CD4-positive, CD25-positive, alpha-beta regulatory T cell (primary cell): ENCODE measurements around the gene CD160. TPM values are rescaled to one million over a fixed set of nuclear protein-coding genes. Genes with fewer than 3 reads are reported as not detected.

Source experiments
- ATAC-seq, 2 donors: fragments of 150-1000 bp; cut with Tn5 transposase; one replicate each; pipeline ENCODE4 v1.10.0; 2021; ENCODE audit warnings: low read depth in 2 of 2, moderate number of reproducible peaks in 2 of 2, moderate library complexity in 1 of 2
- DNase-seq, 3 donors: peaks; one replicate each; pipeline versions ENCODE4 v3.0.0 to v3.0.0-alpha.2; 2012 to 2022; ENCODE audit warnings: mixed read lengths in 1 of 3
- H3K27ac ChIP-seq: one replicate; pipeline ENCODE4 v1.7.0; 2013; ENCODE audit warnings: mild to moderate bottlenecking, low read length; ENCODE audit not compliant: insufficient read depth, poor library complexity, severe bottlenecking
- H3K27me3 ChIP-seq: one replicate; pipeline ENCODE4 v1.7.0; 2013; ENCODE audit warnings: low read length; ENCODE audit not compliant: control insufficient read depth, insufficient read depth
- H3K36me3 ChIP-seq: one replicate; pipeline ENCODE4 v1.7.0; 2013; ENCODE audit warnings: mild to moderate bottlenecking, low read length, moderate library complexity; ENCODE audit not compliant: control insufficient read depth, insufficient read depth
- H3K4me1 ChIP-seq: 2 replicates; pipeline ENCODE4 v1.7.0; 2013; ENCODE audit warnings: mild to moderate bottlenecking, low read length; ENCODE audit not compliant: insufficient read depth, control insufficient read depth, poor library complexity, severe bottlenecking
- H3K4me3 ChIP-seq: one replicate; pipeline ENCODE4 v1.7.0; 2013; ENCODE audit warnings: low read depth, mild to moderate bottlenecking, low read length, moderate library complexity
- H3K9me3 ChIP-seq, 2 experiments: 1 replicate in 1 of 2; 2 replicates in 1 of 2; pipeline ENCODE4 v1.7.0; 2013; ENCODE audit warnings: low read length in 2 of 2, mild to moderate bottlenecking in 1 of 2, moderate library complexity in 1 of 2; ENCODE audit not compliant: control insufficient read depth in 2 of 2
- H3K27ac Mint-ChIP-seq, 3 donors: one replicate each; pipeline ENCODE4 v1.8.0; 2020 to 2022; ENCODE audit warnings: mild to moderate bottlenecking in 3 of 3, mixed read lengths in 3 of 3, moderate library complexity in 2 of 3
- H3K27me3 Mint-ChIP-seq: one replicate; pipeline ENCODE4 v1.8.0; 2022; ENCODE audit warnings: mild to moderate bottlenecking, mixed read lengths
- H3K36me3 Mint-ChIP-seq: one replicate; pipeline ENCODE4 v1.8.0; 2020; ENCODE audit warnings: mixed read lengths
- H3K4me1 Mint-ChIP-seq, 4 donors: one replicate each; pipeline ENCODE4 v1.8.0; 2020 to 2022; ENCODE audit warnings: mixed read lengths in 4 of 4, mild to moderate bottlenecking in 1 of 4
- H3K4me3 Mint-ChIP-seq, 4 donors: one replicate each; pipeline ENCODE4 v1.8.0; 2020 to 2022; ENCODE audit warnings: mild to moderate bottlenecking in 4 of 4, mixed read lengths in 4 of 4, moderate library complexity in 3 of 4
- H3K9me3 Mint-ChIP-seq, 7 donors: one replicate each; pipeline ENCODE4 v1.8.0; 2020 to 2022; ENCODE audit warnings: mixed read lengths in 7 of 7, mild to moderate bottlenecking in 3 of 7, moderate library complexity in 2 of 7
- polyA plus RNA-seq, 4 donors: library from polyadenylated mRNA; unstranded; fragments of 300-500 nt; fragmentation: Illumina TruSeq; gene quantifications; one replicate each; pipeline ENCODE4 v1.2.3, GENCODE V29; 2021
- total RNA-seq: library from RNA; stranded (reverse); gene quantifications from one replicate; pipeline ENCODE4 v1.2.3, GENCODE V29; 2022

CD160 gene
- total and polyA plus RNA-seq, 5 donors from 2014 or later, result 0.19 to 0.28 (median 0.21) TPM; not detected in 2

DNA sequence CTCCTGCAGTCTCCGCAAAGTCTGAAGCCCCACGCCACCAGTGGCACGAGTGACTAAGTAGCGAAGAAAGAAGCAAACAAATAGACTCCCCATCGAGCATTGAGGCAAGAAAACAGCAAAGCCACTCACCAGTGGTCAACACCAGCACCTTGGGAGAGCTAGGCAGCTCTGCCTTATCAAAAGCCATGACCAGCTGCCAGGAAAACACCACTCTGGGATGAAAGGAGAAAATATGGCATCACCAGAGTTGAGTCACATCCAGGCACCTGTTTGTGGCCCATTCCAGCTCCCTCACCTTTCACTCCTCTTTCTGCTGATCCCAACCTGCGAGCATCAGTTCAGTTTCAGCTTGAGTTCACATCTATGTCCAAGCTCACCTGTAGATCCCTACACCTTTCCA, 29.4 kb upstream of the CD160 start:
- Mint-ChIP-seq H3K4me3 (peak overlapping the region in 2 of 4 donors; percentile 37 to 49), H3K9me3 (no peaks in the 10 kb centered on the region), H3K4me1 (peaks cover 8 to 26% (median 21%) of the 10 kb centered on the region in 4 donors), H3K27me3 (no peaks in the 10 kb centered on the region), H3K27ac (peak overlapping the region in 2 of 3 donors; percentile 43 to 63), H3K36me3 (no peaks in the 10 kb centered on the region)
- Histone ChIP-seq H3K27me3 (no peaks in the 10 kb centered on the region), H3K27ac (peak overlapping the region; percentile 41), H3K4me1 (peaks cover 14% of the 10 kb centered on the region), H3K36me3 (no peaks in the 10 kb centered on the region), H3K9me3 (no peaks in the 10 kb centered on the region), H3K4me3 (peak overlapping the region; percentile 2)
- no peak for ATAC-seq
- DNase-seq, result no peak

DNA sequence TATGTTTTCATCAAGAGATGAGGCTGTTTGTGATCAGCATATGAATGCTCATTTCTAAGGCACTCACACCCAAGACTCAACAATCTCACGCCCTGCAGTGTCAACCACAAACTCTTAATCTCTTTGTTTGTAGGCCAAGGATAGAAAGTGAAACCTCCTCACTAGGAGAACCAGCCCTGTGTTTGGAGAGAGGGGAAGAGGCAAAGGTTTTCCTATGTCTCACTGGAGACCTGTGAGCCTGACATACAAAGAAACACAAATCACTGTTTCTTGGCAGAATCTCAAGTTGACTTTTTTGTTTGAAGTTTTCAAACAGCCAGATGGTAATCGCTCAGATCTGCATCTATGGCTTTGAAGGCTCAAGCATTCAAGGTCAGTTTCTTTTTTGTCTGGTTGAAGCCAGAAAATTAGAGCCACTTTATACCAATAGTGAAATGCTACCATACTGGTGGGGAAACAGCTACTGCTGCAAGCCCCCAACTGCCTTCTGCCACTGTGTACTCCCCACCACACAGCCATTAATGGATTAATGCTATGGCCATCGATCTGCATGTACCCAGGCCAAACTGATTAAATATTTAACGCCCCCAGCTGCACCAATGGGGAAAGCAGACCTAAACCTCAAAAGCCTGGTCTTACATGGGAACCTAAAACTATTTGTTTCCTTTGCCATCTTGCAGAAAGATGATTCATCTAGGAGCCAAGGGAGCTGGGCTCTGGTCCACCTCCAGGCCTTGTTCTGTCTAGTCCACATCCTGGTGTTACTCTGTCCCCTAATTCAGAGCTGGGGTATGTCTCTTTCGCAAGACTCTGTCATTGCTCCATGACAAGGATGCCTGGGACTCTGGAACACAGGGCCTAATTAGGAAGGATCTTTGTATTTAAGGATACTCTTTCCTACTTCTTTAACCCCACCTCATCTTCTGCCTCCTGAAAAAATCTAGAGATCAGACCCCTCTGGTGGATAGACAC, 28.4 kb upstream of the CD160 start:
- peak; percentile 69 to 73 for ATAC-seq
- no peaks in the 10 kb centered on the region for H3K9me3 ChIP-seq
- Mint-ChIP-seq H3K4me1 (peaks cover 8 to 26% (median 21%) of the 10 kb centered on the region in 4 donors), H3K36me3 (no peaks in the 10 kb centered on the region), H3K27ac (peak overlapping the region in 1 of 3 donors; percentile 63), H3K9me3 (no peaks in the 10 kb centered on the region), H3K4me3 (peak overlapping the region in 2 of 4 donors; percentile 43 to 81), H3K27me3 (no peaks in the 10 kb centered on the region)
- peaks cover 14% of the 10 kb centered on the region for H3K4me1 ChIP-seq
- no peaks in the 10 kb centered on the region for H3K36me3 ChIP-seq
- DNase-seq, result peak in 2 of 3 donors; percentile 20 to 88
- H3K27me3 ChIP-seq, result peaks cover 2% of the 10 kb centered on the region
- peak overlapping the region; percentile 41 for H3K27ac ChIP-seq
- H3K4me3 ChIP-seq, result peak overlapping the region; percentile 65

DNA sequence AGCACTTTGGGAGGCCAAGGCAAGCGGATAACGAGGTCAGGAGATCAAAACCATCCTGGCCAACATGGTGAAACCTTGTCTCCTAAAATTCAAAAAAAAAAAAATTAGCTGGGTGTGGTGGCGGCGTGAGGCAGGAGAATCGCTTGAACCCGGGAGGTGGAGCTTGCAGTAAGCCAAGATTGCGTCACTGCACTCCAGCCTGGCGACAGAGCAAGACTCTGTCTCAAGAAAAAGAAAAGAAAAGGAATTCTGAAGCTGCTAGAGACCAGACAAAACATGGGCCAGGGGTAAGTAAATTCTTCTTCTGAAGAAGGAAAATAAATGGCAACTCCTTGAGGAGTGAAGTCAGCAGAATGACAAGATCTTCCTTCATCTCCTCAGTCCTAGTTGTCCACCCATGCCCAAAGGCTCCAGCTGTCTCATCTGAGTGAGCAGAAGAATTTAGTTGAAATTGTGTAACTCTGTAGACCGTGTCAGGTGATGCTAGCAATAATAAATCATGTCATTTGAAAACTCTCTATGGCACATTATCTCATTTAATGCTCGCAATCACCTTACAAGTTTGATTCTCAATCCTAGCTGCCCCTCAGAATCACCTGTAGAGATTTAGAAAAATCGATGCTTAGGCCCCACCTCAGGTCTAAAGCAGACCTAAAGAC, 26.4 kb upstream of the CD160 start:
- no peak for DNase-seq

DNA sequence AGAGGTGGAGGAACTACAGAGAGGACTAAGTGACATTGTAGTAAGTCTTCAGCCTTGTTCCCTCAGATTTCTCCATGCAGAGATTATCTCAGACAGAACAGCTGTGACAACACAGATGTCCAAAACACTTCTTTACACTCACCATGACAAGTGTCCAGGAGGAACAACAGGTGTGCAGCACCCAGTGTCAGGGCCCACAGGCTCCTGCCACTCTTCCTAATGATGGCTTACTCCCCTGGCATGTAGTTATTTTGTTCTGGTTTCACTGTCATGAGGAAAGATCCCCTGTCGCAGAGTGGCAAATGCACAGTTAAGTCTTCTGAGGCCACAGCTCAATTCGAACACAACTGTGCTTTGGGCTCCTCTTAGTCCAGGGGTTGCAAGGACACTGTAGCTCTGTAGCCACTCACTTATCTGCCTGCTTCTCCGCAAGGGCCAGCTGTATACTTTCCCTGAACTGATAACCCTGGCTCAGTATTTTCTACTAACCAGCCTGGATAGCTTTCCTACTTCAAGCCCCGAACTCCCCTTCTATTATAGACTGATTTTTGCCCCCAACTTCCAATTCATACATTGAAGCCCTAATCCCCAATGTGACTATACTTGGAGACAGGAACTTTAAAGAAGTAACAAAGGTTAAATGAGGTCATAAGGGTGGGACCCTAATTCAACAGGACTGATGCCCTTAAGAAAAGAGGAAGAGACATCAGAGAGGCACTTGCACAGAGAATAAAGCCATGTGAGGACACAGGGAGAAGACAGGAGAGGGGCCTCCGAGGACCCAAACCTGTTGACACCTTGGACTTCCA, 23.3 kb upstream of the CD160 start:
- Mint-ChIP-seq H3K9me3 (peaks cover 0 to 3% (median 0%) of the 10 kb centered on the region in 7 donors), H3K27ac (peak overlapping the region in 1 of 3 donors; percentile 67), H3K27me3 (peaks cover 20% of the 10 kb centered on the region), H3K4me3 (no peak overlapping the region), H3K36me3 (no peaks in the 10 kb centered on the region), H3K4me1 (peaks cover 0 to 7% (median under 1%) of the 10 kb centered on the region in 4 donors)
- Histone ChIP-seq H3K9me3 (no peaks in the 10 kb centered on the region), H3K27me3 (peaks cover 2% of the 10 kb centered on the region), H3K36me3 (no peaks in the 10 kb centered on the region), H3K4me3 (no peak overlapping the region), H3K27ac (no peak overlapping the region), H3K4me1 (no peaks in the 10 kb centered on the region)
- ATAC-seq (no peak), DNase-seq (no peak)

More for the DNA sequence above, 26.4 kb upstream of the CD160 start:
- peaks cover 14% of the 10 kb centered on the region for H3K4me1 ChIP-seq
- no peaks in the 10 kb centered on the region for H3K36me3 ChIP-seq
- peaks cover 2% of the 10 kb centered on the region for H3K27me3 ChIP-seq
- Mint-ChIP-seq H3K27me3 (peaks cover 12% of the 10 kb centered on the region), H3K27ac (no peak overlapping the region), H3K4me1 (peaks cover 8 to 25% (median 21%) of the 10 kb centered on the region in 4 donors), H3K36me3 (no peaks in the 10 kb centered on the region), H3K9me3 (peaks cover 0 to 1% (median 0%) of the 10 kb centered on the region in 7 donors), H3K4me3 (no peak overlapping the region)
- no peak for ATAC-seq
- no peaks in the 10 kb centered on the region for H3K9me3 ChIP-seq
- H3K4me3 ChIP-seq, result no peak overlapping the region
- no peak overlapping the region for H3K27ac ChIP-seq

DNA sequence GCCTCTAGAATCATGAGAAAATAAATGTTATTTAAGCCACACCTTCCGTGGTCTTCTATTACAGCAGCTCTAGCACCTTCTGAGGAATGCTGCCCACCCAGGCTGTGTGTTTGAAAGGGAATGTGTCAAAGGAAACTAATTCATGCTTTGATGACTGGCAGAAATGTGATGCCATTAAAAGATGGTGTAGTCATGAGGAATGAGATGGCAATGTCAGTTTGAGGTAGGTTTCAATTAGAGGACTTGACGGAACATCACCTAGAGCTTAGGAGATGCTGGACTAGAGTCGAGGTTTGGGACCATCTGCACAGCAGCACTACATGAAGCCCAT, 22.7 kb upstream of the CD160 start:
- Mint-ChIP-seq H3K36me3 (no peaks in the 10 kb centered on the region), H3K27me3 (peaks cover 20% of the 10 kb centered on the region), H3K4me1 (peaks cover 0 to 4% (median 0%) of the 10 kb centered on the region in 4 donors), H3K4me3 (no peak overlapping the region), H3K9me3 (peaks cover 0 to 3% (median 0%) of the 10 kb centered on the region in 7 donors), H3K27ac (no peak overlapping the region)
- H3K36me3 ChIP-seq, result no peaks in the 10 kb centered on the region
- H3K27ac ChIP-seq, result no peak overlapping the region
- ATAC-seq (no peak), DNase-seq (no peak)
- no peak overlapping the region for H3K4me3 ChIP-seq
- peaks cover 2% of the 10 kb centered on the region for H3K27me3 ChIP-seq
- no peaks in the 10 kb centered on the region for H3K9me3 ChIP-seq
- H3K4me1 ChIP-seq, result no peaks in the 10 kb centered on the region

DNA sequence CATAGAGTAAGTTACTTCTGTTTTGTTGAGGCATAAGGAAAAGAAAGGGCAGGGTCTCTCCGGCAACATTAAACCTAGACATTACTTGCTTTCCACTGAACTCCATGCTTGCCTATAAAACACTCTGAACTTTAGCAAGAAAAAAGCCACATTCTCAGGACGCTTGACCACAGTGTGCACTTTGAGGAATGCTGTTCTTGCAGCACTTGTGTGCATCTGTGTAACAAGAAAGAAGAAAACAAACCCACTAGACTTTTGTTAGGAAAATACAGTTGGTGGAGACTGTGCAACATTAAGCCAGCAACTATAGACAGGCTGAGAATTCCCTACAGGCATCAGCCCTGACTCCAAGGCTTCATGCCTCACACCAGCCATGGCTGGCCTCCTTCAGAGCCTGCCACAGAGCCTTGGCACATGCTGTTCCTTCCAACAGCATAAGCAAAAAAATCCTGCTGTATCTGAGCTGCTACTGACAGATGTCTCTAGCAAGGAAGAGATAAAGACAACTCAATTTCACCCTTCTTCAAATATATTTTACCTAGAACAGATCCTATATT, 17.9 kb upstream of the CD160 start:
- Histone ChIP-seq H3K9me3 (no peaks in the 10 kb centered on the region), H3K4me1 (no peaks in the 10 kb centered on the region), H3K27ac (no peak overlapping the region), H3K27me3 (peaks cover 3% of the 10 kb centered on the region), H3K4me3 (no peak overlapping the region), H3K36me3 (no peaks in the 10 kb centered on the region)
- no peaks in the 10 kb centered on the region for H3K4me1 Mint-ChIP-seq
- H3K36me3 Mint-ChIP-seq, result no peaks in the 10 kb centered on the region
- DNase-seq, result no peak
- ATAC-seq, result no peak
- H3K9me3 Mint-ChIP-seq, result peaks cover 0 to 3% (median 0%) of the 10 kb centered on the region in 7 donors
- peak overlapping the region in 1 of 3 donors; percentile 28 for H3K27ac Mint-ChIP-seq
- peaks cover 21% of the 10 kb centered on the region for H3K27me3 Mint-ChIP-seq
- H3K4me3 Mint-ChIP-seq, result no peak overlapping the region

DNA sequence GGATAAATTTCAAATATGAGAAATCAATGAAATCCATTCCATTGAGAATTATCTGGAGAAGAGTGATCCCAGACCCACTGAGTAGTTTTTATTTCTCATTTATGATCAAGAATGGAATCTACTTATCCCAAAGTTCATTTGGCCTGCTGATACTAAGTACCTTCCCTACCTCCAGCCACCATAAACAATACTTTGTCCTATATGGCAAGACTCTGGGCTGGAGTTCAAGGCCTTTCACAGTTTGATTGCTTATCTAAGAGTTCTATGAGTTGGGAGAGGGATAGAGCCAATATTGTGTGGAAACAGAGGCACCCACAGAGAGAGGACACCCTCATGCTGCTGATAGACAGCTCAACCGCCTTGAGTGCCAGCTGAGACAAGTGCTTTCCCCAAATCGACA, 17.2 kb upstream of the CD160 start:
- Histone ChIP-seq H3K27ac (no peak overlapping the region), H3K4me3 (no peak overlapping the region), H3K36me3 (no peaks in the 10 kb centered on the region), H3K9me3 (no peaks in the 10 kb centered on the region), H3K27me3 (peaks cover 3% of the 10 kb centered on the region), H3K4me1 (no peaks in the 10 kb centered on the region)
- Mint-ChIP-seq H3K27ac (no peak overlapping the region), H3K36me3 (no peaks in the 10 kb centered on the region), H3K27me3 (peaks cover 17% of the 10 kb centered on the region), H3K4me1 (no peaks in the 10 kb centered on the region), H3K9me3 (peaks cover 0 to 1% (median 0%) of the 10 kb centered on the region in 7 donors), H3K4me3 (no peak overlapping the region)
- ATAC-seq, result no peak
- no peak for DNase-seq
